GM18498 (cell line): Measurements from ENCODE around the gene ARHGEF11.
"Not testable (repeated sequence)": the region's sequence is repeated elsewhere in the genome, so short reads cannot be mapped to it uniquely, and the experiment has no call there.

Experiments used
- ATAC-seq: cut with Tn5 transposase; IDR thresholded peaks from one replicate; pipeline ENCODE4 v1.9.1; 2021; ENCODE audit warnings: mild to moderate bottlenecking, moderate library complexity; ENCODE audit not compliant: unreplicated experiment

ARHGEF11 gene

GRCh38 chr1:157045250-157046218, at the start of gene ARHGEF11:
Gene ARHGEF11, minus strand, starts transcription at chr1:157045742. Its CDS starts 1,412 bp downstream, at chr1:157044330.
- peak; percentile 79 for ATAC-seq

GRCh38 chr1:157095091-157095490, 49.5 kb upstream of the ARHGEF11 start:
- ATAC-seq = no peak

- ATAC-seq = no peak
Measured at GRCh38 chr1:157092831-157093230, 47.3 kb upstream of the ARHGEF11 start.

GRCh38 chr1:157091668-157092273, 46.2 kb upstream of the ARHGEF11 start:
- ATAC-seq = no peak

GRCh38 chr1:157091186-157091585, 45.6 kb upstream of the ARHGEF11 start:
- ATAC-seq = no peak

- no peak for ATAC-seq
Measured at GRCh38 chr1:157090771-157091170, 45.2 kb upstream of the ARHGEF11 start.

- ATAC-seq = peak; percentile 44
Measured at GRCh38 chr1:157090196-157090647, 44.7 kb upstream of the ARHGEF11 start.

- no peak for ATAC-seq
Measured at GRCh38 chr1:157089789-157090188, 44.2 kb upstream of the ARHGEF11 start.

- no peak for ATAC-seq
Measured at GRCh38 chr1:157088607-157089006, 43.1 kb upstream of the ARHGEF11 start.

GRCh38 chr1:157087030-157087429, 41.5 kb upstream of the ARHGEF11 start:
- no peak for ATAC-seq

- no peak for ATAC-seq
Measured at GRCh38 chr1:157086299-157086698, 40.8 kb upstream of the ARHGEF11 start.

- no peak for ATAC-seq
Measured at GRCh38 chr1:157085421-157085820, 39.9 kb upstream of the ARHGEF11 start.

- ATAC-seq = no peak
Measured at GRCh38 chr1:157084720-157085119, 39.2 kb upstream of the ARHGEF11 start.

- ATAC-seq = no peak
Measured at GRCh38 chr1:157081707-157082106, 36.2 kb upstream of the ARHGEF11 start.

- no peak for ATAC-seq
Measured at GRCh38 chr1:157080714-157081113, 35.2 kb upstream of the ARHGEF11 start.

GRCh38 chr1:157077394-157077793, 31.9 kb upstream of the ARHGEF11 start:
- no peak for ATAC-seq

GRCh38 chr1:157073944-157074685, 28.6 kb upstream of the ARHGEF11 start:
- ATAC-seq = no peak

GRCh38 chr1:157069601-157070000, 24.1 kb upstream of the ARHGEF11 start:
- no peak for ATAC-seq

GRCh38 chr1:157059241-157059640, 13.7 kb upstream of the ARHGEF11 start:
- ATAC-seq = not testable (repeated sequence)

- no peak for ATAC-seq
Measured at GRCh38 chr1:157056269-157056668, 10.7 kb upstream of the ARHGEF11 start.

- not testable (repeated sequence) for ATAC-seq
Measured at GRCh38 chr1:157055729-157056128, 10.2 kb upstream of the ARHGEF11 start.
